Cortex of kidney (tissue), 1 donor: ENCODE measurements around the gene ARHGEF17.

ENCODE experiments used
- DNase-seq: peaks from one replicate; lab custom pipeline; 2025; lab: John Stamatoyannopoulos, UW

ARHGEF17 gene

DNA sequence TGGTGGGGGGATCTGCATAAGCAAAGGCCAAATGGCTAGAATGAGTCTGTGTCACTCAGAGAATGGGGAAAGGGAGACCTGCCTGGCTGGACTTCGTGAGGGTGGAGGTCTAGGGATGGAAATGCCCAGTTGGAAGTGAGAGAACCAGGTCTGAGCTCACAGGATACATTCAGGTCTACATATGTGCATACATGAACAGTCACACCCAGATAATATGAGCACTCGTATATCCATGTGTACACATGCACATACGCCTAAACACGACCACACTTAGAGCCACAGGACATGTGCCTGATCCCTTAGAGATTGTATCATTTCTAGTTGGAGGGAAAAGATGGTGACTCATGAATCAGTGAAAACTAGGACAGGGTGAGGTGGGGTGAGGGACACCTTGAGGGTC, 47.0 kb downstream of the ARHGEF17 start:
- no peak for DNase-seq

DNA sequence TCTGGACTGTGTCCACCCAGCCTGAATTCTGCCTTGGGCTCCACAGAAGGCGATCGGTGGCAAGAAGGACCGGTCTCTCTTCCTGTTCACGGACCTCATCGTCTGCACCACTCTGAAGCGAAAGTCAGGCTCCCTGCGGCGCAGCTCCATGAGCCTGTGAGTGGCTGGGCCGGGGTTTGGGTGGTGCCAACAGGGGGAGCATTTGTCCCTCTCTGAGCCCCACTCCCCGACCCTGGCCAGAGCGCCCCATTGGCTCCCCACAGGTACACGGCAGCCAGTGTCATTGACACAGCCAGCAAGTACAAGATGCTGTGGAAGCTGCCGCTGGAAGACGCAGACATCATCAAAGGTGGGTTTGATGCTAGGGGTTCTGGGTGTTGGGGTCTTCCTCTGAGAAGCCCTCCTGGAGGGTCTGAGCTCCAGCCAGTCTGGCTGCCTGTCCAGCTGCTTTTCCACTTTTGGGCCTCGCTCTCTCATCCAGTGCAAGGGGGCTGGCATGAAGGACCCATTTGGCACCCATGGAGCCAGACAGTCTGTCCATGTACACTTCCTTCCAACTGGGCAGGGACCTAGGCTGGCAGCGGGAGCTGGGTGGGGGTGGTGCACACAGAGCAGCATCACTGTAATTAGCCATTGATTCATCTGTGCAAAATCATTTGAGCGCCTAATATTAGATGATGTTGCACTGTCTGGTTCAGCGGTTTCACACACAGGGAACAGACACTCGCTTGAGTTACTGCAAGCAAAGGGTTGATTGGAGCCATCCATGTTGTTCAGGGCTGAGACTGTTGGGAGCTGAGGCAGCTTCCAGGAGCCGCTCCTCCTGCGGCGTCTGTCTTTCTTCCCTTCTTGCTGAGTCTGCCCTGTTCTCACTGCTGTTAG, 49.1 kb downstream of the ARHGEF17 start:
- no peak for DNase-seq

DNA sequence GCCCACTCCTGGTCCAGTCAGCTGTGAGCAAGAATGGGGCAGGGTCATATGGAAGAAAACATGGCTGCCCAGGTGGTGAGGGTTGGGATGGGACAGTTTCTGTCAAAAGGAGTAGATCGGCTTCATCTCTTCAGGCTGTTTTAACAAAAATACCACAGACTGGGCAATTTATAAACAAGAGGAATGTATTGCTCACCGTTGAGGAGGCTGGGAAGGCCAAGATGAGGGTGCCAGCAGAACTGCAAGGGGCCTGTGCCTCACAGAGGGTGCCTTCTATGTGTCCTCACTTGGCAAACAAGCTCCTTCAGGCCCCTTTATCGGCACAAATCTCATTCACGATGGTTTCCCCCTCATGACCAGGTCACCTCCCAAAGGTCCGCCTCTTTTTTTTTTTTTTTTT, 50.0 kb downstream of the ARHGEF17 start:
- DNase-seq = no peak

- no peak for DNase-seq
Measured at GRCh38 chr11:73359341-73359740, 51.3 kb downstream of the ARHGEF17 start.

DNA sequence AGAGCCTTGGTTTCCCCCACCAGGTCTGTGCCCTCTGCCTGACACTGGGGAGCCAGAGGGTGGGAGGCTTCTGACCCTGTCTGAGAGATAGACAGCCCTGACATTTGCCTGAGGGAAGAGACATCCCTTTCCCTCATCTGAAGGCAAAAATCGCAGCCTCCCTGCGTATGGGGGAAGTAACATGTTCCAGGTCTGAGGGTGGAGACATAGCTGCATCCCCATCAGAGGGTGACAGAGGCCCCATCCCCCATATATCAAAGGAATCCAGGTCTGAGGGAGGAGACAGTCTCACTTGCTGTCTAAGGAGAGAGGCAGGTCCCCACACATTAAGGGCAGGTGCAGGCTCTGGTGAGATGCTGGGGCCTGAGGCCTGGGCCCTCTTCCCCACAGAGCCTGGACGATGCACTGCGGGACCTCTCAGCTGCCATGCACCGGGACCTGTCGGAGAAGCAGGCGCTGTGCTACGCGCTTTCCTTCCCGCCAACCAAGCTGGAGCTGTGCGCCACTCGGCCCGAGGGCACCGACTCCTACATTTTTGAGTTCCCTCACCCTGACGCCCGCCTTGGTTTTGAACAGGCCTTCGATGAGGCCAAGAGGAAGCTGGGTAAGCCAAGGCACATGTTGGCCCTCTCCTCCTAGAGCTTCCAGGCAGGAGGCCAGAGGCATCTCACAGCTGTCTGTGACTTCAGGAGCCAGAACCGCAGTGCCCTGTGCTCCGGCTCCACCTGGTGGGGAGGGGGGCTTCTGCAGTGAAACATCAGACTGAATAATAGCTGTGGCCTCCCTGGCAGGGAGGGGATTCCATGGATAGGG, 52.1 kb downstream of the ARHGEF17 start:
- no peak for DNase-seq

- no peak for DNase-seq
Measured at GRCh38 chr11:73360743-73361369, 52.8 kb downstream of the ARHGEF17 start.

- no peak for DNase-seq
Measured at GRCh38 chr11:73361953-73362776, 54.1 kb downstream of the ARHGEF17 start.

DNA sequence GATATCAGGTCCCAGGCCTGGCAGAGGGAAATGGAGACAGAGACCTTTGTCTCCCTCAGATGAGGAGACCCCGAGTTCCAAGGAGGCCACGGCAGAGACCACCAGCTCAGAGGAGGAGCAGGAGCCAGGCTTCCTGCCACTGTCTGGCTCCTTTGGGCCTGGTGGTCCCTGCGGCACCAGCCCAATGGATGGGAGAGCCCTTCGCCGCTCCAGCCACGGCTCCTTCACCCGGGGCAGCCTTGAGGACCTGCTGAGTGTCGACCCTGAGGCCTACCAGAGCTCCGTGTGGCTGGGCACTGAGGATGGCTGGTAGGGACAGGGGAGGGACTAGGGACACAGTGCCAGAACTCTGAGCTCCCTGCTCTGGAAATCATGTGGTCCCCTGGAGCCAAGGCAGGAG, 55.1 kb downstream of the ARHGEF17 start:
- no peak for DNase-seq

DNA sequence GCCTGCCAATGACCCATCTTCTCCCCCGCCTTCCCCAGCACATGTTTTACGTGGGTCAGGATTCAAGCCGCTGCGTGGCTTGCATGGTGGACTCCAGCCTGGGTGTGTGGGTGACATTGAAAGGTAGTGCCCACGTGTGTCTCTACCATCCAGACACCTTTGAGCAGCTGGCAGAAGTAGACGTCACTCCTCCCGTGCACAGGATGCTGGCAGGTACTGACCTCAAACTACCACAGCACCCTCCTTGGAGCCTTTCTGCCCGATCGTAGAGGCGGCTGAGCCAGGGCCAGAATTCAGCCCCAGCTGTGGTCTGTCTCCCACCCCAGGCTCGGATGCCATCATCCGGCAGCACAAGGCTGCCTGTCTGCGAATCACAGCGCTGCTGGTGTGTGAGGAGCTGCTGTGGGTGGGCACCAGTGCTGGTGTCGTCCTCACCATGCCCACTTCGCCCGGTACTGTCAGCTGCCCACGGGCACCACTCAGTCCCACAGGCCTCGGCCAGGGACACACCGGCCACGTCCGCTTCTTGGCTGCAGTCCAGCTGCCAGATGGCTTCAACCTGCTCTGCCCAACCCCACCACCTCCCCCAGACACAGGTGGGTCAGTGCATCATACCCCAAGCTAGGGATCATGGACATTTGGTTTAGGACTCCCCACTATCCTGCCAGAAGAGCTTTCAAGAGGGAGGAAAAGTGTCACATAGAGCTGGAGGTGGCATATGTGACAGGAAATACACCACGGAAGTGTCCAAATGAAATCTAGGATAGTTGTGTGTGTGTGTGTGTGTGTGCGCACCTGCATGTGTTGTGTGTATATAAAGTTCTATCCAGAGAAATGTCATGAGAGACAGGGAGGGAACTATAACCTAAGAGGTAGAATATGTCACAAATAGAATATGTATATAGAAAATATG, 57.5 kb downstream of the ARHGEF17 start:
- no peak for DNase-seq

GRCh38 chr11:73366265-73366610, 58.2 kb downstream of the ARHGEF17 start:
- DNase-seq = no peak

DNA sequence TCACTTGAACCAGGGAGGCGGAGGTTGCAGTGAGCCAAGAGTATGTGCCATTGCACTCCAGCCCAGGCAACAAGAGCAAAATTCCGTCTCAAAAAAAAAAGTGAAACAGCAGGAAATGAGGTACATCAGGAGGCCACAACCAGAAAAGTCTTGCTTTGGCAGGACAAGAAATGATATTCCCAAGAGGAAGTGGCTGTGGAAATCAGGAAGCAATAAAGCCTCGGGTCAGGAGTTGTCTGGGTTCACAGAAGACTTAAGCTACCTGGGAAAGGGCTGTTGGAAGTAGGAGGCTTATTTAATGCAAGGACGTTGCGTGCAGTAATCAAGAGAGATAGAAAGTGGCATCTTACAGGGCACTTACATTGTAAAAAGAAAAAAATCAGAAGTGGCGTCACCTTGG, 58.9 kb downstream of the ARHGEF17 start:
- DNase-seq = no peak

GRCh38 chr11:73367482-73368024, 59.5 kb downstream of the ARHGEF17 start:
- DNase-seq = no peak

GRCh38 chr11:73372375-73372993, 64.4 kb downstream of the ARHGEF17 start:
- DNase-seq = no peak

DNA sequence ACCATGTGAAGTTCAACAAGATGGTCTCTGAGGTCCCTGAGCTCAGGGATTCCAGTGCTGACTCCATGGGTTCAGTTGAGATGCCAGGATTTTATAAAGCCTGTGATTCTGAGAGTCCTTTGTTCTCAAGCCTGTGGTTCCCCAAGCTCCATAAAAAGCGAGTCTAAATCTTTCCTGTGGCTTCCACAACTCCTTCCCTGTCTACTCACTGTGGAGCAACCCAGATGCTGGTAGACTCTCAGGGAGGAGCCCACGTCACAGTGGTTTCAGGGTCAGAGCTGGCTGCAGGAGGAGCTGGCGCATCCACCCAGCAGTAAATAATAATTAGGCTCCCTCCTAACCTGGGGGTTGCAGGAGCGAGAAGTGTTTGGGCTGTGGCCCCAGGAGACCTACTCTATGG, 66.1 kb downstream of the ARHGEF17 start:
- no peak for DNase-seq

DNA sequence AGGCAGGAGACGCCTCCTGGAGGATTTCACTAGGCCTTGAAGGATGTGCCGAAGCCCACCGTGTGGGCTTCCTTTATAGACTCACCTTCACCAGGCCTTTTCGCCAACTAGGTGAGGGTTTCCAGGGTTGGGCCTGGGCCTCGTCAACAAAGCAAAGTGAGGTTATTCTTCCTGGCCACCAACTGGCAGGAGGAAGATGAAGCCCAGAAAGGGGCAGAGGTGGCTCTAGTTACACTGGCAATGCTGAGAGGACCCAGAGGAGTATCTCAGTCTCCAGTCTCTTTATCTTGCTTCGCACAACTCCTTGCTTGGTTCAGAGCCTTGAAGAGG, 67.7 kb downstream of the ARHGEF17 start:
- no peak for DNase-seq

- no peak for DNase-seq
Measured at GRCh38 chr11:73376160-73376802, 68.2 kb downstream of the ARHGEF17 start, which contains the start of gene RELT. Gene RELT, plus strand, starts transcription at chr11:73376399. Its CDS starts 12,738 bp downstream, at chr11:73389137.

GRCh38 chr11:73376803-73377629, 68.9 kb downstream of the ARHGEF17 start:
- no peak for DNase-seq

DNA sequence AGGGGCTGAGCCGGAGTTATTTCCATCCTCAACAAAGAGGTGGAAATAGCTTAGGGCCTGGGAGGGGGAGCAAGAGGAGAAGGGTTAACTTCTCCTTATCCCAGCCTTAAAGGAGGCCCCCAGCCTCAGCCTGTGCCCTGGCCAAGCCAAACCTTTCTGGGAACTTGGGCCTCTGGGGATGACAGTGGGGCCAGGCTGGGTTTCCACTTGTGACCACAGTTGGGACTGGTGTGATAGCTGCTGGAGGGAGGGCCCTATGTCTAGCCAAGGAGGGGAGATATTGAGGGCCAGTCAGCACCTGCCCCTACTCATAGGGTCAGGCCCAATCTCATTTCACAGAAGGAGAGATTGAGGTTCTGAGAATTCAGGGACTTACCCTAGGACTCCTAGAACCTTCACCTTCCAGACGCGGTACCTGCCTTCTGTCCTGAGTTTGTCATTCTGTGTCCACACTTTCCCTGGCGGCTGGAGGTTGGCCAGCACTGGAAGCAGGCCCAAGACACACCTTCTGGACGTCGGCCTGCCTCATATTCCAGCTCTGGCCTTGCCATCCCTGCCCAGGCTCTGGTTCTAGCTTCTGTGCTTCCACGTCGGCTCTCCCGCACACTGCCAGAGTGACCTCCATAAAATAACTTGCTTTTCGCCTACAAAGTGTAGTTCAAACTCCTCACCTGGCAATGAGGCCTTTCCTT, 71.3 kb downstream of the ARHGEF17 start:
- no peak for DNase-seq
